HepG2 (cell line): ENCODE data around the gene CNKSR3. TPM values are rescaled to one million over a fixed set of nuclear protein-coding genes. Genes with fewer than 3 reads are reported as not detected.
A peak's percentile ranks its signal among the peaks of the same experiment; 100 is the strongest.

Source experiments
- ATAC-seq: fragments of 200-7000 bp; cut with Tn5 transposase; 3 replicates; pipeline ENCODE4 v1.9.1; 2020; ENCODE audit warnings: mild to moderate bottlenecking, moderate library complexity
- BruUV-seq: library from RNA; stranded (reverse); fragments of 400-500 nt; replicated peaks from 2 replicates; lab custom pipeline; 2021; lab: Mats Ljungman, UMichigan
- CTCF ChIA-PET: fragments of 300-600 bp; formaldehyde crosslinking; extraction: SDS; loops from one replicate; lab custom pipeline; 2021; ENCODE audit warnings: low total read pairs, inconsistent platforms, low intra/inter-chr PET ratio; lab: Yijun Ruan, JAX
- POLR2A ChIA-PET: fragments of 350-600 bp; sonication (Branson Sonifier 250); formaldehyde crosslinking; loops from one replicate; lab custom pipeline; 2020; ENCODE audit warnings: antibody characterized with exemption, inconsistent platforms; lab: Yijun Ruan, JAX
- DNase-seq: peaks from one replicate; pipeline ENCODE4 v3.0.0-alpha.2; 2015; ENCODE audit warnings: low spot score
- FAIRE-seq: peaks from 3 replicates; lab custom pipeline; 2011; peaks lifted over from hg19 to GRCh38; lab: Jason Lieb, UNC
- H2AFZ ChIP-seq: one replicate; pipeline ENCODE4 v1.6.1; 2011; ENCODE audit warnings: low read length, inconsistent platforms
- H3K27ac ChIP-seq: fragments of 300-600 bp; 3 replicates; pipeline ENCODE4 v1.8.0; 2011; ENCODE audit warnings: mixed run types, mild to moderate bottlenecking, mixed read lengths, low read length, inconsistent platforms; ENCODE audit not compliant: insufficient read depth; ENCODE audit errors: extremely low read length
- H3K27me3 ChIP-seq, 2 experiments: fragments of 200-600 bp in 1 of 2; 2 replicates in 1 of 2; 3 replicates in 1 of 2; pipeline versions ENCODE4 v1.6.0 to v1.8.0; 2011; ENCODE audit warnings: low read length in 2 of 2, mild to moderate bottlenecking in 2 of 2, moderate library complexity in 2 of 2, inconsistent platforms in 1 of 2; ENCODE audit not compliant: insufficient read depth in 2 of 2, control insufficient read depth in 1 of 2
- H3K36me3 ChIP-seq, 2 experiments: fragments of 200-600 bp in 1 of 2; replicated peaks in 1 of 2; 2 replicates in 1 of 2; 3 replicates in 1 of 2; pipeline versions ENCODE4 v1.5.1 to v1.8.0; 2011; ENCODE audit warnings: low read length in 2 of 2, inconsistent platforms in 1 of 2; ENCODE audit not compliant: insufficient read depth in 2 of 2, control insufficient read depth in 1 of 2
- H3K4me1 ChIP-seq: 2 replicates; pipeline ENCODE4 v1.5.1; 2012; ENCODE audit warnings: low read length, inconsistent platforms; ENCODE audit not compliant: insufficient read depth
- H3K4me2 ChIP-seq: 2 replicates; pipeline ENCODE4 v1.6.0; 2011; ENCODE audit warnings: low read depth, low read length, inconsistent platforms
- H3K4me3 ChIP-seq, 3 experiments: fragments of 200-600 bp in 1 of 3; sonication (generic), shearing (Covaris generic) in 1 of 3; replicated peaks in 1 of 3; 2 replicates each; pipeline ENCODE4 v1.5.1; 2011 to 2016; ENCODE audit warnings: low read length in 3 of 3, inconsistent platforms in 2 of 3, low read depth in 2 of 3, mild to moderate bottlenecking in 2 of 3, control low read depth in 1 of 3, mixed read lengths in 1 of 3; ENCODE audit not compliant: insufficient read depth in 1 of 3
- H3K79me2 ChIP-seq: one replicate; pipeline ENCODE4 v1.6.1; 2011; ENCODE audit warnings: low read length, inconsistent platforms; ENCODE audit not compliant: insufficient read depth
- H3K9ac ChIP-seq: 2 replicates; pipeline ENCODE4 v1.6.0; 2011; ENCODE audit warnings: mild to moderate bottlenecking, low read depth, low read length, inconsistent platforms; ENCODE audit not compliant: insufficient read depth
- H3K9me3 ChIP-seq: 2 replicates; pipeline ENCODE4 v1.5.1; 2012; ENCODE audit warnings: mild to moderate bottlenecking, low read length
- H4K20me1 ChIP-seq: 2 replicates; pipeline ENCODE4 v1.6.0; 2011; ENCODE audit warnings: inconsistent platforms, mild to moderate bottlenecking, low read length, moderate library complexity; ENCODE audit not compliant: insufficient read depth
- CCAR2 ChIP-seq: fragments of 200-400 bp; formaldehyde crosslinking; optimal IDR thresholded peaks from 2 replicates; pipeline ENCODE3; 2018; ENCODE audit warnings: low read depth, mild to moderate bottlenecking, low read length, moderate library complexity
- CTCF ChIP-seq: sonication (generic); formaldehyde crosslinking; IDR thresholded peaks from 2 replicates; pipeline ENCODE4 v1.5.0; 2020; ENCODE audit warnings: mild to moderate bottlenecking, missing genetic modification reagents, moderate library complexity
- NAIF1 ChIP-seq: sonication (generic); formaldehyde crosslinking; IDR thresholded peaks from 2 replicates; pipeline ENCODE4 v1.5.0; 2020; ENCODE audit warnings: mild to moderate bottlenecking, missing genetic modification reagents, borderline replicate concordance
- ZIK1 ChIP-seq: sonication (generic); formaldehyde crosslinking; IDR thresholded peaks from 2 replicates; pipeline ENCODE4 v1.5.0; 2020; ENCODE audit warnings: mild to moderate bottlenecking, low read depth, missing genetic modification reagents, borderline replicate concordance
- ZMYM4 ChIP-seq: sonication (generic); formaldehyde crosslinking; IDR thresholded peaks from 2 replicates; pipeline ENCODE4 v1.8.1; 2023; ENCODE audit warnings: mild to moderate bottlenecking, missing genetic modification reagents
- ZNF639 ChIP-seq: conservative IDR thresholded peaks from 2 replicates; pipeline ENCODE4 v1.6.1; 2018; ENCODE audit warnings: missing genetic modification reagents
- ZSCAN9 ChIP-seq: IDR thresholded peaks from 2 replicates; pipeline ENCODE4 v1.6.1; 2016; ENCODE audit warnings: borderline replicate concordance
- WGBS: methylation state at CpG from one replicate; pipeline ENCODE4 v1.1.6; 2017; ENCODE audit warnings: low lambda C conversion rate; 5-methylcytosine and 5-hydroxymethylcytosine counted together
- in situ Hi-C: cut with HindIII; loops from 2 replicates; pipeline ENCODE4 v1.10.0; 2017; ENCODE audit warnings: low pct_unique_long_range_greater_than_20kb; ENCODE audit not compliant: extremely low pct_ligation_motif_present
- intact Hi-C: fragments of 100-400 bp; cut with micrococcal nuclease; formaldehyde crosslinking; loops from one replicate; pipeline ENCODE4 v1.10.0; 2022; ENCODE audit not compliant: unreplicated experiment
- polyA plus RNA-seq, 8 experiments: library from polyadenylated mRNA; depleted of rRNA in 3 of 8; stranded (reverse) in 7 of 8; unstranded in 1 of 8; fragments of >200 nt; fragmentation: Illumina TruSeq in 4 of 8; extraction: Trizol in 4 of 8; gene quantifications; 2 replicates each; pipeline versions ENCODE4 v1.2.1 to v1.2.3, GENCODE V29; 2011 to 2016; ENCODE audit warnings: low read depth in 4 of 8, missing spikeins in 1 of 8, mixed read lengths in 1 of 8; ENCODE audit not compliant: insufficient read depth in 1 of 8
- total RNA-seq, 5 experiments: library from RNA; depleted of rRNA; stranded (reverse); fragments of >200 nt; fragmentation: Illumina TruSeq; extraction: Trizol; gene quantifications; 2 replicates each; pipeline ENCODE4 v1.2.3, GENCODE V29; 2016; ENCODE audit warnings: low read depth in 1 of 5

Gene CNKSR3
- total and polyA plus RNA-seq, 2 of the 13 experiments (the other 11 are each of a cell fraction or from before 2014, with no cell fraction given), result 9.2 to 38.6 TPM

DNA sequence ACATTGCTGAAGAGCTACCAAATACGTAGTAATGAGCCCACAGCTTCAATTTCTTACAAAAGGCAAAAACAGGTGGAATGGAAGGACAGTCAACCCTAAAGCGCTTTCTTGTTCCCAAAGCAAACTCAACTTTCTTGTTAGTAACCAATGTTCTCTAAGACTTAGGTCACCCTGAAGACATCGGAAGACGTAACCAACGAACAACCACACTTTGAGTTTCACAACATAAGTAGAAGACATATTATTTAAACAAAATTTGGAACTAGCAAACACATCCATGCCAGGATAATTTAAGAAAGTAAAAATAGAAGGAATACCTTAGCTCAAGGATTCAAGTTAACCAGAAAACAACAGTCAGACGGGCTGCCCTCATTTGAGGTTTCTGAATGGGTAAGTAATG is 51.0 kb downstream of the CNKSR3 start:
- TF ChIP-seq ZSCAN9 (CRISPR knock-in tag) (0 out of 2 replicates have a peak, but pooled peaks have one; percentile 19), CTCF (CRISPR knock-in tag) (no peak), ZMYM4 (CRISPR knock-in tag) (0 out of 2 replicates have a peak, but pooled peaks have one; percentile 16), CCAR2 (no peak), NAIF1 (0 out of 2 replicates have a peak, but pooled peaks have one; percentile 11), ZNF639 (CRISPR knock-in tag) (no peak), ZIK1 (CRISPR knock-in tag) (0 out of 2 replicates have a peak, but pooled peaks have one; percentile 38)
- peaks cover 85% of the 10 kb centered on the region for H3K79me2 ChIP-seq
- FAIRE-seq, result no peak

More for the DNA sequence above, 51.0 kb downstream of the CNKSR3 start:
- ChIA-PET POLR2A (interaction anchor here (0.7 to 4.7 kb wide), 7 partner anchors 10 to 50 kb away, joined by 3 to 48 read pairs (median 4); partner anchors contain the start of gene CNKSR3), CTCF (no interaction called here)
- WGBS, result 96% methylated on average over 6 of the region's 6 CpGs
- peak overlapping the region; percentile 78; the same call in 1 of the 2 replicates for H3K4me2 ChIP-seq
- peak overlapping the region; percentile 81 for H3K27ac ChIP-seq
- no TSS peak for BruUV-seq
- no peak overlapping the region for H3K4me3 ChIP-seq
- H3K36me3 ChIP-seq, result no peaks in the 10 kb centered on the region; a peak in 3 of 5 replicates
- H2AFZ ChIP-seq, result no peak overlapping the region
- DNase-seq, result no peak
- intact Hi-C loops, result no loop called here
- in situ Hi-C loops, result no loop called here
- ATAC-seq, result no peak
- H3K4me1 ChIP-seq, result peaks cover 76% of the 10 kb centered on the region
- H3K9ac ChIP-seq, result peak overlapping the region; percentile 59
- no peaks in the 10 kb centered on the region for H4K20me1 ChIP-seq
- H3K9me3 ChIP-seq, result no peaks in the 10 kb centered on the region
- H3K27me3 ChIP-seq, result no peaks in the 10 kb centered on the region
